ENCODE results near the gene FXYD1.

The FXYD1 gene

DNA sequence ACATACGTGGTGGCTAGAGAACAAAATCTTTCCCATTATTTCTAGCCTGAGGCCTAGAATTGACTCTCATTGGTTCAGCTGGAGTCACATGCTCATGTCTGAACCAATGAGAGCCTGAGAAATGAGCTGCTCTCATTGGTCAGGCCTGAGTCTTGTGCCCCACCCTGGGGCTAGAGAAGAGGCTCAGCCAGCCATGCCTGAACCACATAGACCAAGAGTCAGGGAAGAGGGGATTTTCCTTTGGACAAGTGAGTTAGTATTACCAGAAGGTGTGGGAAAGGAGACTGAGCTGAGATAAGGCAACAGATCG lies 22.8 kb downstream of the FXYD1 start:
- H3K36me3 ChIP-seq: peaks cover 97% of the 10 kb centered on the region
- H3K9me3 ChIP-seq: no peaks in the 10 kb centered on the region
- H3K27me3 ChIP-seq: no peaks in the 10 kb centered on the region
- no peak overlapping the region for H3K27ac ChIP-seq
- H3K4me1 ChIP-seq (ENCODE audit: control insufficient read depth in 1 of 2, insufficient read depth in 1 of 2, low read depth in 1 of 2, low read length in 1 of 2): no peaks in the 10 kb centered on the region
- no peak for TF ChIP-seq CTCF (IDR thresholded peaks at IDR 0.05)
- no peak overlapping the region for H3K4me3 ChIP-seq (ENCODE audit: low read depth in 1 of 2, low read length in 1 of 2)

GRCh38 chr19:35162471-35163326 lies 24.1 kb downstream of the FXYD1 start:
- H3K9me3 ChIP-seq: no peaks in the 10 kb centered on the region
- no peaks in the 10 kb centered on the region for H3K27me3 ChIP-seq
- no peaks in the 10 kb centered on the region for H3K4me1 ChIP-seq (ENCODE audit: control insufficient read depth in 1 of 2, insufficient read depth in 1 of 2, low read depth in 1 of 2, low read length in 1 of 2)
- no peak overlapping the region for H3K4me3 ChIP-seq (ENCODE audit: low read depth in 1 of 2, low read length in 1 of 2)
- no peak overlapping the region for H3K27ac ChIP-seq
- peaks cover 98% of the 10 kb centered on the region for H3K36me3 ChIP-seq
- TF ChIP-seq CTCF (IDR thresholded peaks at IDR 0.05): no peak

GRCh38 chr19:35164418-35164817 lies 25.8 kb downstream of the FXYD1 start:
- Histone ChIP-seq H3K36me3 (peaks cover 98% of the 10 kb centered on the region), H3K27ac (no peak overlapping the region)

DNA sequence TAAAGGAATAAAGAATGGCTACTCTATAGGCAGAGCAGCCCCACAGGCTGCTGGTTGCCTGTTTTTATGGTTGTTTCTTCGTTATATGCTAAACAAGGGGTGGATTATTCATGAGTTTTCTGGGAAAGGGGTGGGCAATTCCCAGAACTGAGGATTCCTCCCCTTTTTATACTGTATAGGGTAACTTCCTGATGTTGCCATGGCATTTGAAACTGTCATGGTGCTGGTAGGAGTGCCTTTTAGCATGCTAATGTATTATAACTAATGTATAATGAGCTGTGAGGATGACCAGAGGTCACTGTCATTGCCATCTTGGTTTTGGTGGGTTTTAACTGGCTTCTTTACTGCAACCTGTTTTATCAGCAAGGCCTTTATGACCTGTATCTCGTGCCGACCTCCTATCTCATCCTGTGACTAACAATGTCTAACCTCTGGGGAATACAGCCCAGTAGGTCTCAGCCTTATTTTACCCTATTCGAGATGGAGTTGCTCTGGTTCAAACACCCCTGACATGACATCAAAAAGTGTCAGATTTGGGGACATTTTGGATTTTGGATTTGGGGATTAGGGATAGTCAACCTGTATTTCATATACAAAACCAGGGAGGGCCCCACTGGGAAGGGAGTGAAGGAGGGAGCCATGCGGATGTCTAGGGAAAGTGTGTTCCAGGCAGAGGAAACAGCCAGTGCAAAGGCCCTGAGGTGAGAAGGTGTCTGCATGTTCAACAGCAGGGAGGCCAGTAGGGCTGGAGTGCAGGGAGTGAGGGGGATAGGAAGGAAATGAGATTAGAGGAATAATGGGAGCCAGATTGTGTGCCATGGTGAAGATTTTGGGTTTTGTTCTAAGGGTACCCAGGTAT lies 26.8 kb downstream of the FXYD1 start:
- Histone ChIP-seq H3K4me1 (ENCODE audit: control insufficient read depth in 1 of 2, insufficient read depth in 1 of 2, low read depth in 1 of 2, low read length in 1 of 2) (peaks cover 0 to under 1% of the 10 kb centered on the region in 2 experiments), H3K27ac (no peak overlapping the region), H3K9me3 (no peaks in the 10 kb centered on the region), H3K36me3 (peaks cover 98% of the 10 kb centered on the region), H3K4me3 (ENCODE audit: low read depth in 1 of 2, low read length in 1 of 2) (no peak overlapping the region), H3K27me3 (no peaks in the 10 kb centered on the region)
- TF ChIP-seq CTCF (IDR thresholded peaks at IDR 0.05): no peak

More at GRCh38 chr19:35164418-35164817, 25.8 kb downstream of the FXYD1 start:
- Histone ChIP-seq H3K9me3 (no peaks in the 10 kb centered on the region), H3K27me3 (no peaks in the 10 kb centered on the region), H3K4me3 (ENCODE audit: low read depth in 1 of 2, low read length in 1 of 2) (no peak overlapping the region), H3K4me1 (ENCODE audit: control insufficient read depth in 1 of 2, insufficient read depth in 1 of 2, low read depth in 1 of 2, low read length in 1 of 2) (no peaks in the 10 kb centered on the region)
- no peak for TF ChIP-seq CTCF (IDR thresholded peaks at IDR 0.05)

DNA sequence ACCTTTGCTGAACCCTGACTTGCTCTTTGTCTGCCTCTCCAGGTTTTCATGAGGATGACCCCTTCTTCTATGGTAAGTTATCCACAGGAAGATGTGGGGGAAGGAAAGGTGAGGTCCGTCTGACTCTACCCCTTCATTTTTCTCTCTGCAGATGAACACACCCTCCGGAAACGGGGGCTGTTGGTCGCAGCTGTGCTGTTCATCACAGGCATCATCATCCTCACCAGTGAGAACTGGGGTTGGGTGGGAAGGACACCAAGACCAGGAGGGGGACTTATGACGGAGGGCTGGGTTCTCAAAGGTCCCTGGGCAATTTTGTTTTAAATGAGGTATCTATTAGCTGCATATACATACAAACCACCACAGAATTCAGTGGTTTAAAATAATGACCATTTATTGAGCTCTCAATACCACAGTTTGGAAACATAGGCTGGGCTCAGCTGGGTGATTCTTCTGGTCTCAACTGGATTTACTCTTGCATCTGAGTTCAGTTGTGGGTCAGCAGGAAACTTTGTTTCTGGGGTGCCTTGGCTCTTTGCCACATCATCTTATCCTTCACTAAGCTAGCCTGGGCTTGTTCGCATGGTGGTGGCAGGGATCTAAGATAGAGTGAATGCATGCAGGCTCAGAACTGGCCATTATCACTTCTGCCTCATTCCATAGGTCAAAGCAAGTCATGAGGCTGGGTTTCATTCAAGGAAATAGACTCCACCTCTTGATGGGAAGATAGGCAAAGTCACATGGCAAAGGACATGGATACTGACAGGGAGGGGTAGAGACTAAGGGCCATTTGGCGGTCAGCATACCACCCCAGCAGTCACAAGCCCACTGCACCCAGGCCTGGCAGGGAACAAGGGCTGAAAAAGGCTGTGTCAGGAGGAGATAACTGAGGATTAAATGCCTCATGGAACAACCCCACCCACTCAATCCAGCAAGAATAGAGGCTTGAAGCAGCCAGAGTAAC lies 27.8 kb downstream of the FXYD1 start:
- Histone ChIP-seq H3K4me3 (ENCODE audit: low read depth in 1 of 2, low read length in 1 of 2) (no peak overlapping the region), H3K36me3 (peaks cover 98% of the 10 kb centered on the region), H3K27ac (no peak overlapping the region), H3K4me1 (ENCODE audit: control insufficient read depth in 1 of 2, insufficient read depth in 1 of 2, low read depth in 1 of 2, low read length in 1 of 2) (peaks cover 0 to 4% of the 10 kb centered on the region in 2 experiments), H3K27me3 (no peaks in the 10 kb centered on the region), H3K9me3 (no peaks in the 10 kb centered on the region)
- no peak for TF ChIP-seq CTCF (IDR thresholded peaks at IDR 0.05)
